ENCODE data around the gene IMPA2. TPM values are rescaled to one million over a fixed set of nuclear protein-coding genes. Genes with fewer than 3 reads are reported as not detected.
A peak's percentile ranks its signal among the peaks of the same experiment; 100 is the strongest.

Gene IMPA2
- total and polyA plus RNA-seq, 2 of the 13 experiments (the other 11 are each of a cell fraction or from before 2014, with no cell fraction given), result 37.8 to 71.8 TPM

GRCh38 chr18:12059334-12060181 lies 78.3 kb downstream of the IMPA2 start:
- CTCF ChIA-PET (ENCODE audit: low intra/inter-chr PET ratio, low total read pairs), result no interaction called here
- POLR2A ChIA-PET, result no interaction called here
- in situ Hi-C loops (cut with HindIII; ENCODE audit: extremely low pct_ligation_motif_present, low pct_unique_long_range_greater_than_20kb), result no loop called here
- Histone ChIP-seq H3K27ac (ENCODE audit: extremely low read length, insufficient read depth, low read length) (no peak overlapping the region), H3K9me3 (ENCODE audit: low read length) (no peaks in the 10 kb centered on the region), H3K4me2 (ENCODE audit: low read depth, low read length) (no peak overlapping the region), H3K27me3 (ENCODE audit: control insufficient read depth in 1 of 2, insufficient read depth in 2 of 2, low read length in 2 of 2) (peaks cover 0 to 8% of the 10 kb centered on the region in 2 experiments; a peak in 1 of 5 replicates), H4K20me1 (ENCODE audit: insufficient read depth, low read length) (no peaks in the 10 kb centered on the region), H3K4me1 (ENCODE audit: insufficient read depth, low read length) (no peaks in the 10 kb centered on the region), H3K79me2 (ENCODE audit: insufficient read depth, low read length) (no peaks in the 10 kb centered on the region), H3K9ac (ENCODE audit: insufficient read depth, low read depth, low read length) (no peak overlapping the region), H3K4me3 (replicated peaks in 1 of 3; ENCODE audit: insufficient read depth in 1 of 3, low read depth in 2 of 3, low read length in 3 of 3) (no peak overlapping the region), H2AFZ (ENCODE audit: low read length) (no peak overlapping the region), H3K36me3 (replicated peaks in 1 of 2; ENCODE audit: control insufficient read depth in 1 of 2, insufficient read depth in 2 of 2, low read length in 2 of 2) (no peaks in the 10 kb centered on the region)
- intact Hi-C loops (cut with micrococcal nuclease; ENCODE audit: unreplicated experiment), result no loop called here
- FAIRE-seq (no peak), DNase-seq (ENCODE audit: low spot score) (no peak), ATAC-seq (peak; percentile 24)
- WGBS (ENCODE audit: low lambda C conversion rate), result 31% methylated on average over 9 of the region's 16 CpGs
- BruUV-seq (replicated peaks), result no TSS peak
- no peak for TF ChIP-seq CEBPB (IDR thresholded peaks at IDR 0.05; ENCODE audit: borderline replicate concordance, low read depth, low read length)
- TF ChIP-seq REXO4 (CRISPR knock-in tag; IDR thresholded peaks at IDR 0.05; ENCODE audit: borderline replicate concordance), result no peak
- no peak for TF ChIP-seq GMEB1 (CRISPR knock-in tag; IDR thresholded peaks at IDR 0.05; ENCODE audit: borderline replicate concordance)
- TF ChIP-seq ZSCAN29 (CRISPR knock-in tag; conservative IDR thresholded peaks at IDR 0.05), result no peak
- TF ChIP-seq ARNT2 (CRISPR knock-in tag; IDR thresholded peaks at IDR 0.05; ENCODE audit: low read depth), result no peak
- TF ChIP-seq ZNF572 (CRISPR knock-in tag; IDR thresholded peaks at IDR 0.05), result no peak
- no peak for TF ChIP-seq FOXJ3 (CRISPR knock-in tag; IDR thresholded peaks at IDR 0.05; ENCODE audit: borderline replicate concordance)
- no peak for TF ChIP-seq YEATS4 (CRISPR knock-in tag; IDR thresholded peaks at IDR 0.05; ENCODE audit: borderline replicate concordance)
- TF ChIP-seq ZNF569 (CRISPR knock-in tag; IDR thresholded peaks at IDR 0.05; ENCODE audit: borderline replicate concordance), result no peak

All from HepG2 (cell line).